WTC11 (cell line): ENCODE measurements around the gene SLC5A3.

Source experiments
- NFE2L1 ChIP-seq: sonication (generic); formaldehyde crosslinking; IDR thresholded peaks from 2 replicates; pipeline ENCODE4 v1.8.1; 2023; ENCODE audit warnings: missing genetic modification reagents
- NR2C2 ChIP-seq: sonication (generic); formaldehyde crosslinking; IDR thresholded peaks from 2 replicates; pipeline ENCODE4 v1.8.0; 2022; ENCODE audit warnings: mild to moderate bottlenecking, missing genetic modification reagents
- PRRX2 ChIP-seq: fragments of 250-450 bp; sonication (Bioruptor Pico); IDR thresholded peaks from 2 replicates; pipeline ENCODE4 v1.8.0; 2021; ENCODE audit warnings: mild to moderate bottlenecking
- SP1 ChIP-seq: sonication (generic); formaldehyde crosslinking; conservative IDR thresholded peaks from 2 replicates; pipeline ENCODE4 v1.8.1; 2022; ENCODE audit warnings: missing genetic modification reagents
- TEAD1 ChIP-seq: sonication (generic); formaldehyde crosslinking; IDR thresholded peaks from 2 replicates; pipeline ENCODE4 v1.8.0; 2022; ENCODE audit warnings: mild to moderate bottlenecking, missing genetic modification reagents
- TEAD4 ChIP-seq: sonication (generic); formaldehyde crosslinking; IDR thresholded peaks from 2 replicates; pipeline ENCODE4 v1.8.0; 2022; ENCODE audit warnings: mild to moderate bottlenecking, missing genetic modification reagents
- TF ChIP-seq, protein P1 (sequence below): sonication (generic); formaldehyde crosslinking; IDR thresholded peaks from 2 replicates; pipeline ENCODE4 v1.8.1; 2023; ENCODE audit warnings: mild to moderate bottlenecking, missing genetic modification reagents
- TF ChIP-seq, protein P2 (sequence below): fragments of 200-600 bp; IDR thresholded peaks from 2 replicates; pipeline ENCODE4 v1.8.0; 2022; ENCODE audit warnings: antibody characterized with exemption
- TF ChIP-seq, protein P3 (sequence below): sonication (generic); formaldehyde crosslinking; IDR thresholded peaks from 2 replicates; pipeline ENCODE4 v1.8.0; 2022; ENCODE audit warnings: mild to moderate bottlenecking, missing genetic modification reagents
- TF ChIP-seq, protein P4 (sequence below): sonication (generic); formaldehyde crosslinking; IDR thresholded peaks from 2 replicates; pipeline ENCODE4 v1.8.0; 2022; ENCODE audit warnings: mild to moderate bottlenecking, missing genetic modification reagents
- TF ChIP-seq, protein P5 (sequence below): sonication (generic); formaldehyde crosslinking; IDR thresholded peaks from 2 replicates; pipeline ENCODE4 v1.8.1; 2022; ENCODE audit warnings: missing genetic modification reagents, borderline replicate concordance
- TF ChIP-seq, protein P6 (sequence below): sonication (generic); formaldehyde crosslinking; IDR thresholded peaks from 2 replicates; pipeline ENCODE4 v1.8.1; 2023; ENCODE audit warnings: mild to moderate bottlenecking, missing genetic modification reagents, moderate library complexity

DNA sequence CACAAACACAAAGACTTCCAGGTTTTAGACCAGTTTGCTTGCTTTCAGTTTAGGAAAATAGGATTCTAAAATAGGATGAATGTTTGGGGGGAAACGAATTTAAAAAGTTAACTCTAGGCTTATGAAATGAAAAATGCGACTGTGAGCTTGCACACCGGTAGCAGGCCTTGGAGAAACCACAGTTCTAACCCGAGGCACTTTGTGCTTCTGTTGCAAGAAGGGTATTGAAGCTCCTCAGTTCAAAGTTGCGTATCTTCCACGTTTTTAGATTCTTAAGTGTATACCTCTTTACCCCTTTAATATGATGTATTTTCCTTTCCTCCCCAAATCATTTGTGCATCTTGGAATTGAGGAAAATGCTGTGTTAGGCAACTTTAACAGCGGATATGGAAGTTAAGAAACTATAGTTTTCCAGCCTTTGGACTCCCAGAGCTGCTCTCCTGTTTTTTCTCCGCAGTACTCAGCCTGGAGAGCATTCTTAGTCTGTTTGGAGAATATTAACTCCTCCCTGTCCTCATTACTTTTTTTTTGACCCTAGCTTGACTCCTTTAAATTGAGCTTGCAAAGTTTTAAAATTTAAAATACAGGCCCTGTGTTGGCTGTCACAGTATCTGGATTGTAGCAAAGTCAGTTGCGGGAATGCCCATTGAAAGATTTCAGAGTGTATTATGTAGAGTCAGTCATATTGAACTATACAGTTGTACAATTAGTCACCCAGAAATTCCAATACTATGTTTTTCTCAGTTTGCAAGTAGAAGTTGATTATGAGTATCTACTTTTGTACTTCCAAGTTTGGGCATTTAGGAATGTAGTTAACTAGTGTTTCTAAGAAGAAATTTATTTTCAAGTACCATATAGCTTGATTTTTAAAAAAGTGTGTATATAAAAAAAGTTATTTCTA is 2.6 kb downstream of the SLC5A3 start:
- TF ChIP-seq, protein P1, sequence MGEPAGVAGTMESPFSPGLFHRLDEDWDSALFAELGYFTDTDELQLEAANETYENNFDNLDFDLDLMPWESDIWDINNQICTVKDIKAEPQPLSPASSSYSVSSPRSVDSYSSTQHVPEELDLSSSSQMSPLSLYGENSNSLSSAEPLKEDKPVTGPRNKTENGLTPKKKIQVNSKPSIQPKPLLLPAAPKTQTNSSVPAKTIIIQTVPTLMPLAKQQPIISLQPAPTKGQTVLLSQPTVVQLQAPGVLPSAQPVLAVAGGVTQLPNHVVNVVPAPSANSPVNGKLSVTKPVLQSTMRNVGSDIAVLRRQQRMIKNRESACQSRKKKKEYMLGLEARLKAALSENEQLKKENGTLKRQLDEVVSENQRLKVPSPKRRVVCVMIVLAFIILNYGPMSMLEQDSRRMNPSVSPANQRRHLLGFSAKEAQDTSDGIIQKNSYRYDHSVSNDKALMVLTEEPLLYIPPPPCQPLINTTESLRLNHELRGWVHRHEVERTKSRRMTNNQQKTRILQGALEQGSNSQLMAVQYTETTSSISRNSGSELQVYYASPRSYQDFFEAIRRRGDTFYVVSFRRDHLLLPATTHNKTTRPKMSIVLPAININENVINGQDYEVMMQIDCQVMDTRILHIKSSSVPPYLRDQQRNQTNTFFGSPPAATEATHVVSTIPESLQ (CRISPR knock-in tag) = no peak
- TF ChIP-seq, protein P2, sequence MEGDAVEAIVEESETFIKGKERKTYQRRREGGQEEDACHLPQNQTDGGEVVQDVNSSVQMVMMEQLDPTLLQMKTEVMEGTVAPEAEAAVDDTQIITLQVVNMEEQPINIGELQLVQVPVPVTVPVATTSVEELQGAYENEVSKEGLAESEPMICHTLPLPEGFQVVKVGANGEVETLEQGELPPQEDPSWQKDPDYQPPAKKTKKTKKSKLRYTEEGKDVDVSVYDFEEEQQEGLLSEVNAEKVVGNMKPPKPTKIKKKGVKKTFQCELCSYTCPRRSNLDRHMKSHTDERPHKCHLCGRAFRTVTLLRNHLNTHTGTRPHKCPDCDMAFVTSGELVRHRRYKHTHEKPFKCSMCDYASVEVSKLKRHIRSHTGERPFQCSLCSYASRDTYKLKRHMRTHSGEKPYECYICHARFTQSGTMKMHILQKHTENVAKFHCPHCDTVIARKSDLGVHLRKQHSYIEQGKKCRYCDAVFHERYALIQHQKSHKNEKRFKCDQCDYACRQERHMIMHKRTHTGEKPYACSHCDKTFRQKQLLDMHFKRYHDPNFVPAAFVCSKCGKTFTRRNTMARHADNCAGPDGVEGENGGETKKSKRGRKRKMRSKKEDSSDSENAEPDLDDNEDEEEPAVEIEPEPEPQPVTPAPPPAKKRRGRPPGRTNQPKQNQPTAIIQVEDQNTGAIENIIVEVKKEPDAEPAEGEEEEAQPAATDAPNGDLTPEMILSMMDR = no peak
- TF ChIP-seq, protein P3, sequence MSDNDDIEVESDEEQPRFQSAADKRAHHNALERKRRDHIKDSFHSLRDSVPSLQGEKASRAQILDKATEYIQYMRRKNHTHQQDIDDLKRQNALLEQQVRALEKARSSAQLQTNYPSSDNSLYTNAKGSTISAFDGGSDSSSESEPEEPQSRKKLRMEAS = no peak
- TF ChIP-seq, protein P4, sequence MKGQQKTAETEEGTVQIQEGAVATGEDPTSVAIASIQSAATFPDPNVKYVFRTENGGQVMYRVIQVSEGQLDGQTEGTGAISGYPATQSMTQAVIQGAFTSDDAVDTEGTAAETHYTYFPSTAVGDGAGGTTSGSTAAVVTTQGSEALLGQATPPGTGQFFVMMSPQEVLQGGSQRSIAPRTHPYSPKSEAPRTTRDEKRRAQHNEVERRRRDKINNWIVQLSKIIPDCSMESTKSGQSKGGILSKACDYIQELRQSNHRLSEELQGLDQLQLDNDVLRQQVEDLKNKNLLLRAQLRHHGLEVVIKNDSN (CRISPR knock-in tag) = no peak
- TF ChIP-seq TEAD1 (CRISPR knock-in tag) = no peak
- TF ChIP-seq, protein P5, sequence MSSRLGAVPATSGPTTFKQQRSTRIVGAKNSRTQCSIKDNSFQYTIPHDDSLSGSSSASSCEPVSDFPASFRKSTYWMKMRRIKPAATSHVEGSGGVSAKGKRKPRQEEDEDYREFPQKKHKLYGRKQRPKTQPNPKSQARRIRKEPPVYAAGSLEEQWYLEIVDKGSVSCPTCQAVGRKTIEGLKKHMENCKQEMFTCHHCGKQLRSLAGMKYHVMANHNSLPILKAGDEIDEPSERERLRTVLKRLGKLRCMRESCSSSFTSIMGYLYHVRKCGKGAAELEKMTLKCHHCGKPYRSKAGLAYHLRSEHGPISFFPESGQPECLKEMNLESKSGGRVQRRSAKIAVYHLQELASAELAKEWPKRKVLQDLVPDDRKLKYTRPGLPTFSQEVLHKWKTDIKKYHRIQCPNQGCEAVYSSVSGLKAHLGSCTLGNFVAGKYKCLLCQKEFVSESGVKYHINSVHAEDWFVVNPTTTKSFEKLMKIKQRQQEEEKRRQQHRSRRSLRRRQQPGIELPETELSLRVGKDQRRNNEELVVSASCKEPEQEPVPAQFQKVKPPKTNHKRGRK (CRISPR knock-in tag) = no peak
- TF ChIP-seq, protein P6, sequence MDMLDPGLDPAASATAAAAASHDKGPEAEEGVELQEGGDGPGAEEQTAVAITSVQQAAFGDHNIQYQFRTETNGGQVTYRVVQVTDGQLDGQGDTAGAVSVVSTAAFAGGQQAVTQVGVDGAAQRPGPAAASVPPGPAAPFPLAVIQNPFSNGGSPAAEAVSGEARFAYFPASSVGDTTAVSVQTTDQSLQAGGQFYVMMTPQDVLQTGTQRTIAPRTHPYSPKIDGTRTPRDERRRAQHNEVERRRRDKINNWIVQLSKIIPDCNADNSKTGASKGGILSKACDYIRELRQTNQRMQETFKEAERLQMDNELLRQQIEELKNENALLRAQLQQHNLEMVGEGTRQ (CRISPR knock-in tag) = no peak
- no peak for TF ChIP-seq SP1
- no peak for TF ChIP-seq NFE2L1 (CRISPR knock-in tag)
- TF ChIP-seq NR2C2 (CRISPR knock-in tag) = no peak
- TF ChIP-seq PRRX2 (CRISPR knock-in tag) = no peak
- TF ChIP-seq TEAD4 = no peak
